HepG2 (cell line): Measurements from ENCODE around the gene GREM1. TPM values are rescaled to one million over a fixed set of nuclear protein-coding genes. Genes with fewer than 3 reads are reported as not detected.
A peak's percentile ranks its signal among the peaks of the same experiment; 100 is the strongest.

ENCODE experiments used
- AGO2 ChIP-seq: fragments of 200-400 bp; formaldehyde crosslinking; optimal IDR thresholded peaks from 2 replicates; pipeline ENCODE3; 2017; ENCODE audit warnings: mild to moderate bottlenecking, low read depth, low read length, moderate library complexity
- CENPT ChIP-seq: sonication (generic); formaldehyde crosslinking; IDR thresholded peaks from 2 replicates; pipeline ENCODE4 v1.8.0; 2022; ENCODE audit warnings: low read depth, mild to moderate bottlenecking, moderate library complexity, missing genetic modification reagents
- FOXC1 ChIP-seq: sonication (generic); formaldehyde crosslinking; IDR thresholded peaks from 2 replicates; pipeline ENCODE4 v1.8.0; 2022; ENCODE audit warnings: mild to moderate bottlenecking, missing genetic modification reagents, borderline replicate concordance
- HMG20A ChIP-seq: IDR thresholded peaks from 2 replicates; pipeline ENCODE4 v1.6.1; 2016; ENCODE audit warnings: borderline replicate concordance
- KAT8 ChIP-seq: IDR thresholded peaks from 2 replicates; pipeline ENCODE4 v1.6.1; 2016; ENCODE audit warnings: missing genetic modification reagents, missing compliant biosample characterization
- MAFK ChIP-seq, 2 experiments: IDR thresholded peaks in 1 of 2; conservative IDR thresholded peaks in 1 of 2; 2 replicates each; pipeline ENCODE4 v1.6.1; 2011; ENCODE audit warnings: improper control_type of control experiment in 2 of 2, low read length in 2 of 2
- MATR3 ChIP-seq: sonication (generic); formaldehyde crosslinking; IDR thresholded peaks from 2 replicates; pipeline ENCODE4 v1.4.0; 2020; ENCODE audit warnings: missing genetic modification reagents
- MED1 ChIP-seq: sonication (generic); formaldehyde crosslinking; IDR thresholded peaks from 2 replicates; pipeline ENCODE4 v1.4.0; 2020; ENCODE audit warnings: missing genetic modification reagents
- NCOA2 ChIP-seq: sonication (generic); formaldehyde crosslinking; IDR thresholded peaks from 2 replicates; pipeline ENCODE4 v1.8.0; 2022; ENCODE audit warnings: inconsistent platforms
- NFIC ChIP-seq: IDR thresholded peaks from 2 replicates; pipeline ENCODE4 v1.6.1; 2012; ENCODE audit warnings: mild to moderate bottlenecking, low read length, inconsistent platforms
- NR3C1 ChIP-seq: sonication (generic); formaldehyde crosslinking; IDR thresholded peaks from 2 replicates; pipeline ENCODE4 v1.4.0; 2020; ENCODE audit warnings: missing genetic modification reagents
- PAWR ChIP-seq: sonication (generic); formaldehyde crosslinking; IDR thresholded peaks from 2 replicates; pipeline ENCODE4 v1.4.0; 2020; ENCODE audit warnings: missing genetic modification reagents, mild to moderate bottlenecking, borderline replicate concordance
- PTBP1 ChIP-seq: fragments of 200-400 bp; formaldehyde crosslinking; IDR thresholded peaks from 2 replicates; pipeline ENCODE4 v1.6.1; 2018; ENCODE audit warnings: low read length, low read depth; ENCODE audit not compliant: poor library complexity, severe bottlenecking
- RAD51 ChIP-seq: fragments of 450-650 bp; IDR thresholded peaks from 2 replicates; pipeline ENCODE4 v1.6.1; 2016; ENCODE audit warnings: borderline replicate concordance
- SNAPC2 ChIP-seq: sonication (generic); formaldehyde crosslinking; IDR thresholded peaks from 2 replicates; pipeline ENCODE4 v1.8.1; 2022; ENCODE audit warnings: mild to moderate bottlenecking, missing genetic modification reagents
- SOX13 ChIP-seq, 3 experiments: fragments of 450-650 bp in 1 of 3; sonication (generic) in 1 of 3; formaldehyde crosslinking in 1 of 3; IDR thresholded peaks in 2 of 3; conservative IDR thresholded peaks in 1 of 3; 2 replicates each; pipeline versions ENCODE4 v1.5.0 to v1.6.1; 2016 to 2020; ENCODE audit warnings: antibody characterized with exemption in 1 of 3, mild to moderate bottlenecking in 1 of 3, missing compliant biosample characterization in 1 of 3, missing genetic modification reagents in 1 of 3, moderate library complexity in 1 of 3
- SP5 ChIP-seq: IDR thresholded peaks from 2 replicates; pipeline ENCODE4 v1.6.1; 2016; ENCODE audit warnings: low read depth, borderline replicate concordance
- TARDBP ChIP-seq: sonication (generic); formaldehyde crosslinking; IDR thresholded peaks from 2 replicates; pipeline ENCODE4 v1.8.0; 2022; ENCODE audit warnings: mild to moderate bottlenecking, missing genetic modification reagents
- TEAD2 ChIP-seq: sonication (generic); formaldehyde crosslinking; IDR thresholded peaks from 2 replicates; pipeline ENCODE4 v1.9.0; 2021; ENCODE audit warnings: missing genetic modification reagents
- TEAD3 ChIP-seq: optimal IDR thresholded peaks from 2 replicates; pipeline ENCODE3; 2016; ENCODE audit warnings: borderline replicate concordance
- TMF1 ChIP-seq: sonication (generic); formaldehyde crosslinking; IDR thresholded peaks from 2 replicates; pipeline ENCODE4 v1.8.1; 2022; ENCODE audit warnings: low read depth, missing genetic modification reagents
- YEATS2 ChIP-seq: sonication (generic); formaldehyde crosslinking; IDR thresholded peaks from 2 replicates; pipeline ENCODE4 v1.4.0; 2020; ENCODE audit warnings: missing genetic modification reagents, borderline replicate concordance
- ZBTB7B ChIP-seq: sonication (generic); formaldehyde crosslinking; IDR thresholded peaks from 2 replicates; pipeline ENCODE4 v1.4.0; 2020; ENCODE audit warnings: missing genetic modification reagents
- ZNF180 ChIP-seq: sonication (generic); formaldehyde crosslinking; IDR thresholded peaks from 2 replicates; pipeline ENCODE4 v1.4.0; 2020; ENCODE audit warnings: low read depth, missing genetic modification reagents, borderline replicate concordance
- ZNF331 ChIP-seq: sonication (generic); formaldehyde crosslinking; IDR thresholded peaks from 2 replicates; pipeline ENCODE4 v1.4.0; 2020; ENCODE audit warnings: missing genetic modification reagents
- ZNF768 ChIP-seq: sonication (generic); formaldehyde crosslinking; IDR thresholded peaks from 2 replicates; pipeline ENCODE4 v1.4.0; 2020; ENCODE audit warnings: missing genetic modification reagents
- ZNF788 ChIP-seq: sonication (generic); formaldehyde crosslinking; IDR thresholded peaks from 2 replicates; pipeline ENCODE4 v1.5.0; 2020; ENCODE audit warnings: mild to moderate bottlenecking, missing genetic modification reagents, borderline replicate concordance
- ZNF841 ChIP-seq: sonication (generic); formaldehyde crosslinking; IDR thresholded peaks from 2 replicates; pipeline ENCODE4 v1.8.1; 2023; ENCODE audit warnings: missing genetic modification reagents, borderline replicate concordance
- ZSCAN9 ChIP-seq: IDR thresholded peaks from 2 replicates; pipeline ENCODE4 v1.6.1; 2016; ENCODE audit warnings: borderline replicate concordance
- polyA plus RNA-seq, 8 experiments: library from polyadenylated mRNA; depleted of rRNA in 3 of 8; stranded (reverse) in 7 of 8; unstranded in 1 of 8; fragments of >200 nt; fragmentation: Illumina TruSeq in 4 of 8; extraction: Trizol in 4 of 8; gene quantifications; 2 replicates each; pipeline versions ENCODE4 v1.2.1 to v1.2.3, GENCODE V29; 2011 to 2016; ENCODE audit warnings: low read depth in 4 of 8, missing spikeins in 1 of 8, mixed read lengths in 1 of 8; ENCODE audit not compliant: insufficient read depth in 1 of 8
- total RNA-seq, 5 experiments: library from RNA; depleted of rRNA; stranded (reverse); fragments of >200 nt; fragmentation: Illumina TruSeq; extraction: Trizol; gene quantifications; 2 replicates each; pipeline ENCODE4 v1.2.3, GENCODE V29; 2016; ENCODE audit warnings: low read depth in 1 of 5
- TF ChIP-seq, protein P1 (sequence below): sonication (generic); formaldehyde crosslinking; IDR thresholded peaks from 2 replicates; pipeline ENCODE4 v1.4.0; 2020; ENCODE audit warnings: mild to moderate bottlenecking, missing genetic modification reagents, borderline replicate concordance
- TF ChIP-seq, protein P2 (sequence below): fragments of 450-650 bp; IDR thresholded peaks from 2 replicates; pipeline ENCODE4 v1.6.1; 2017

Gene GREM1
- total and polyA plus RNA-seq, 2 of the 13 experiments (the other 11 are each of a cell fraction or from before 2014, with no cell fraction given): 0.02 to 0.08 TPM

DNA sequence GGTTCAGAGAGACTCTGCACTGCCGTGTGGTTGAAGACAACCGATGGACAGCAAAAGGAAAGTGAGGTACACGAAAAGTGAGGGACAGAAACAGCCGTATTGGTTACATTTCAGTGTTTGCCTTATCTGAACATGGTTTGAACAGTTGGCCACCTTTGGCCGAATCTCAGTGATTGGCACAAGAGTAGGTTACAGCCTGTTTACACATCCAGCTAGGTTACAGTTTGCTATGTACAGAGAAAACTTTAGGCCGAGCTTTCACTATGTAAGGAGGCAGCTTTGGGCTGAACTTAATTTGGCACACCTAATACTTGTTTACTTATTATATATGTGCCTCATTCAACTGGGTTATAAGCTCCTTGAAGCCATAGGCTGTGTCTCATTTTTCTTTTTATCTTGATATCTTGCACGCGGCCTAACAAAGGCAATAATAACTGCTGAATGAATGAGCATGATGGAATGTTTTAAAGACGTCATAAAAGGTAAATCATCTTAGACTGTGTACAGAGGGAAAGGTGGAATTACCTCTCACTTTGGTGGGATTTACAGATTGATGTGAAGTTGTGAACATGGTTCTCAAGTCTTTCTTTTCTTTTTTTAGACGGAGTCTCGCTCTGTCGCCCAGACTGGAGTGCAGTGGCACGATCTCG, 17.2 kb upstream of the GREM1 start (continued):
- TF ChIP-seq MAFK (conservative IDR thresholded peaks at IDR 0.05 in 1 of 2, IDR thresholded peaks at IDR 0.05 in 1 of 2; ENCODE audit: low read length in 2 of 2) (peak in 1 of 2 experiments; percentile 29; a peak in 1 of 4 replicates), CENPT (CRISPR knock-in tag) (no peak), NR3C1 (no peak), ZBTB7B (no peak), AGO2 (no peak), TEAD2 (CRISPR knock-in tag) (no peak), ZNF331 (CRISPR knock-in tag) (no peak), RAD51 (no peak), FOXC1 (CRISPR knock-in tag) (no peak), TARDBP (CRISPR knock-in tag) (no peak), ZNF788 (no peak), TMF1 (CRISPR knock-in tag) (no peak), NCOA2 (no peak), MATR3 (CRISPR knock-in tag) (no peak), SP5 (CRISPR knock-in tag) (0 out of 2 replicates have a peak, but pooled peaks have one; percentile 34), PTBP1 (no peak), ZNF841 (CRISPR knock-in tag) (no peak), PAWR (CRISPR knock-in tag) (no peak), MED1 (CRISPR knock-in tag) (no peak), NFIC (no peak), ZNF768 (CRISPR knock-in tag) (no peak), ZNF180 (CRISPR knock-in tag) (no peak), TEAD3 (CRISPR knock-in tag) (peak; percentile 27), SOX13 (IDR thresholded peaks at IDR 0.05) (no peak), SOX13 (CRISPR knock-in tag; conservative IDR thresholded peaks at IDR 0.05 in 1 of 2, IDR thresholded peaks at IDR 0.05 in 1 of 2) (peak in 1 of 2 experiments; percentile 43; a peak in 1 of 4 replicates), ZSCAN9 (CRISPR knock-in tag) (no peak), HMG20A (CRISPR knock-in tag) (0 out of 2 replicates have a peak, but pooled peaks have one; percentile 26), SNAPC2 (CRISPR knock-in tag) (no peak), KAT8 (CRISPR knock-in tag) (no peak), YEATS2 (CRISPR knock-in tag) (no peak)
- TF ChIP-seq, protein P1, sequence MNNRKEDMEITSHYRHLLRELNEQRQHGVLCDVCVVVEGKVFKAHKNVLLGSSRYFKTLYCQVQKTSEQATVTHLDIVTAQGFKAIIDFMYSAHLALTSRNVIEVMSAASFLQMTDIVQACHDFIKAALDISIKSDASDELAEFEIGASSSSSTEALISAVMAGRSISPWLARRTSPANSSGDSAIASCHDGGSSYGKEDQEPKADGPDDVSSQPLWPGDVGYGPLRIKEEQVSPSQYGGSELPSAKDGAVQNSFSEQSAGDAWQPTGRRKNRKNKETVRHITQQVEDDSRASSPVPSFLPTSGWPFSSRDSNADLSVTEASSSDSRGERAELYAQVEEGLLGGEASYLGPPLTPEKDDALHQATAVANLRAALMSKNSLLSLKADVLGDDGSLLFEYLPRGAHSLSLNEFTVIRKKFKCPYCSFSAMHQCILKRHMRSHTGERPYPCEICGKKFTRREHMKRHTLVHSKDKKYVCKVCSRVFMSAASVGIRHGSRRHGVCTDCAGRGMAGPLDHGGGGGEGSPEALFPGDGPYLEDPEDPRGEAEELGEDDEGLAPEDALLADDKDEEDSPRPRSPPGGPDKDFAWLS (CRISPR knock-in tag): no peak
- TF ChIP-seq, protein P2, sequence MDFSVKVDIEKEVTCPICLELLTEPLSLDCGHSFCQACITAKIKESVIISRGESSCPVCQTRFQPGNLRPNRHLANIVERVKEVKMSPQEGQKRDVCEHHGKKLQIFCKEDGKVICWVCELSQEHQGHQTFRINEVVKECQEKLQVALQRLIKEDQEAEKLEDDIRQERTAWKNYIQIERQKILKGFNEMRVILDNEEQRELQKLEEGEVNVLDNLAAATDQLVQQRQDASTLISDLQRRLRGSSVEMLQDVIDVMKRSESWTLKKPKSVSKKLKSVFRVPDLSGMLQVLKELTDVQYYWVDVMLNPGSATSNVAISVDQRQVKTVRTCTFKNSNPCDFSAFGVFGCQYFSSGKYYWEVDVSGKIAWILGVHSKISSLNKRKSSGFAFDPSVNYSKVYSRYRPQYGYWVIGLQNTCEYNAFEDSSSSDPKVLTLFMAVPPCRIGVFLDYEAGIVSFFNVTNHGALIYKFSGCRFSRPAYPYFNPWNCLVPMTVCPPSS: no peak
